AG09309 (cell line): Measurements from ENCODE around the gene MAGI2.
A peak's percentile ranks its signal among the peaks of the same experiment; 100 is the strongest.

Experiments used
- DNase-seq: peaks from one replicate; pipeline ENCODE4 v3.0.0-alpha.2; 2010; ENCODE audit warnings: low read depth
- H3K4me3 ChIP-seq: 2 replicates; pipeline ENCODE4 v1.5.1; 2011; ENCODE audit warnings: mild to moderate bottlenecking, low read depth, low read length, moderate library complexity; ENCODE audit not compliant: control insufficient read depth
- TF ChIP-seq, protein P1 (sequence below): IDR thresholded peaks from 2 replicates; pipeline ENCODE4 v1.5.1; 2011; ENCODE audit warnings: mild to moderate bottlenecking, low read depth, low read length, inconsistent platforms; ENCODE audit not compliant: insufficient read depth, control insufficient read depth; ENCODE audit errors: missing control alignments

MAGI2 gene

GRCh38 chr7:78492146-78492545, 961.3 kb downstream of the MAGI2 start:
- no peak overlapping the region for H3K4me3 ChIP-seq
- DNase-seq = no peak
- TF ChIP-seq, protein P1, sequence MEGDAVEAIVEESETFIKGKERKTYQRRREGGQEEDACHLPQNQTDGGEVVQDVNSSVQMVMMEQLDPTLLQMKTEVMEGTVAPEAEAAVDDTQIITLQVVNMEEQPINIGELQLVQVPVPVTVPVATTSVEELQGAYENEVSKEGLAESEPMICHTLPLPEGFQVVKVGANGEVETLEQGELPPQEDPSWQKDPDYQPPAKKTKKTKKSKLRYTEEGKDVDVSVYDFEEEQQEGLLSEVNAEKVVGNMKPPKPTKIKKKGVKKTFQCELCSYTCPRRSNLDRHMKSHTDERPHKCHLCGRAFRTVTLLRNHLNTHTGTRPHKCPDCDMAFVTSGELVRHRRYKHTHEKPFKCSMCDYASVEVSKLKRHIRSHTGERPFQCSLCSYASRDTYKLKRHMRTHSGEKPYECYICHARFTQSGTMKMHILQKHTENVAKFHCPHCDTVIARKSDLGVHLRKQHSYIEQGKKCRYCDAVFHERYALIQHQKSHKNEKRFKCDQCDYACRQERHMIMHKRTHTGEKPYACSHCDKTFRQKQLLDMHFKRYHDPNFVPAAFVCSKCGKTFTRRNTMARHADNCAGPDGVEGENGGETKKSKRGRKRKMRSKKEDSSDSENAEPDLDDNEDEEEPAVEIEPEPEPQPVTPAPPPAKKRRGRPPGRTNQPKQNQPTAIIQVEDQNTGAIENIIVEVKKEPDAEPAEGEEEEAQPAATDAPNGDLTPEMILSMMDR = no peak

GRCh38 chr7:78490524-78490923, 962.9 kb downstream of the MAGI2 start:
- no peak overlapping the region for H3K4me3 ChIP-seq
- no peak for DNase-seq
- TF ChIP-seq, protein P1 = no peak

GRCh38 chr7:78489476-78490240, 963.8 kb downstream of the MAGI2 start:
- no peak overlapping the region for H3K4me3 ChIP-seq
- TF ChIP-seq, protein P1 = no peak
- peak; percentile 40 for DNase-seq

DNA sequence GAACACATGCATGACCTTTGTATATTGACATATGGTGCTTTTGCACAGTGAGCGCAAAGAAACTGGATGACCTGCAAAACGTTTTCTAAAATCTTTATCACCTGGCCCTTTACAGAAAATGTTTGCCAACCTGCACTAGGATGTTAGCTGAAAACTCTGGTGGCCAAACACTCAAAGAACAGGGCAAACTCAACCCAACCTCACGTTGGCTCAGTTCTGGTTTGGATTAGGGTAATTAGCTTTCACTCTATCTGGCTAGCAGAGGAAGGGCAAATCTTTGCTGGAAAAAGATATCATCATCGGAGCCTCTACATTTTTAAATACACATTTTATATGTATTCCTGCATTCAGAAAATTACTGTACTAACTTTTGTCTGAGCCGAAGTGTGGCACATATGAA, 966.0 kb downstream of the MAGI2 start:
- no peak for DNase-seq
- H3K4me3 ChIP-seq = no peak overlapping the region
- TF ChIP-seq, protein P1 = no peak

GRCh38 chr7:78479348-78479747, 974.1 kb downstream of the MAGI2 start:
- TF ChIP-seq, protein P1 = no peak
- DNase-seq = no peak
- H3K4me3 ChIP-seq = no peak overlapping the region

DNA sequence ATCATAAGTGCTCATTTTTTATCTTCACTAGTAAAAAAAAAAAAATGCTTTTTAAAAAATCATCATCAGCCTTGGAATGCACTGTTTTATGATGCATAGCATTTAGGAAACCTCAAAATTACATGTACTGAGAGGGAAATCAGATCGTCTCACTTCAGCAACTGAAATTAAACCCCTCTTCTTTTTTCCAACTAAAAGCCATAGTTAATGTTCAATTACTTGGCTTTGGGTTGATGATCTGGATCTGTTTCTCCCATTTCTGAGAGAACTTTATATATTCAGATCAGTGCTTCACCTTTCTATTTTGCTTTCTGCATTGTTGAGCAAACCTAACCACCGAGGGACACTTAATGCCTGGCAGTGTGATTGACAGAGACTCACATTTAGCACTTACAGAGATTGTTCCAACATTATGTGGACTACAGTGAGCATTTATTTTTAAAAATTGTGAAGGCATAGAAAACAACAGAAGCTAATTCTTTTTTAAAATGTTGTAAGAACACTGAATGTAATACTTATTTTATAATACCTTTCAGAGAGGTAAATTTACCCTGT, 976.5 kb downstream of the MAGI2 start:
- H3K4me3 ChIP-seq = no peak overlapping the region
- TF ChIP-seq, protein P1 = no peak
- no peak for DNase-seq
